HG03571 (cell line): ENCODE measurements around the gene GRM8.

Source experiments
- ATAC-seq: cut with Tn5 transposase; IDR thresholded peaks from one replicate; pipeline ENCODE4 v1.9.1; 2021; ENCODE audit not compliant: unreplicated experiment

Gene GRM8

GRCh38 chr7:127252778-127253280 lies at the start of gene GRM8:
GRM8 (minus strand) TSS chr7:127252941.
- no peak for ATAC-seq

- ATAC-seq, result no peak
These were observed 38.1 kb upstream of the GRM8 start for GRCh38 chr7:127290801-127291361.

- ATAC-seq, result no peak
These were observed 37.4 kb upstream of the GRM8 start for GRCh38 chr7:127290116-127290655.

GRCh38 chr7:127287133-127287532 lies 34.4 kb upstream of the GRM8 start:
- no peak for ATAC-seq

- no peak for ATAC-seq
These were observed 17.4 kb upstream of the GRM8 start for GRCh38 chr7:127270093-127270492.

GRCh38 chr7:127266047-127266446 lies 13.3 kb upstream of the GRM8 start:
- ATAC-seq, result no peak

GRCh38 chr7:127264219-127264618 lies 11.5 kb upstream of the GRM8 start:
- ATAC-seq, result no peak

- no peak for ATAC-seq
These were observed 5.4 kb upstream of the GRM8 start for GRCh38 chr7:127258111-127258510.

- ATAC-seq, result no peak
These were observed 4.3 kb upstream of the GRM8 start for GRCh38 chr7:127257086-127257485.

- ATAC-seq, result no peak
These were observed 3.4 kb upstream of the GRM8 start for GRCh38 chr7:127256041-127256725.

GRCh38 chr7:127254163-127254684 lies 1.5 kb upstream of the GRM8 start:
- ATAC-seq, result no peak

GRCh38 chr7:127253281-127254162 lies 781 bp upstream of the GRM8 start:
- ATAC-seq, result peak; percentile 81

- ATAC-seq, result no peak
These were observed 396 bp downstream of the GRM8 start for GRCh38 chr7:127252377-127252713.

- no peak for ATAC-seq
These were observed 1.0 kb downstream of the GRM8 start for GRCh38 chr7:127251465-127252376.

GRCh38 chr7:127251036-127251464 lies 1.7 kb downstream of the GRM8 start:
- no peak for ATAC-seq

GRCh38 chr7:127250312-127251035 lies 2.3 kb downstream of the GRM8 start:
- ATAC-seq, result no peak

GRCh38 chr7:127245607-127246006 lies 7.1 kb downstream of the GRM8 start:
- ATAC-seq, result no peak

- ATAC-seq, result no peak
These were observed 7.7 kb downstream of the GRM8 start for GRCh38 chr7:127245002-127245401.

GRCh38 chr7:127239814-127240213 lies 12.9 kb downstream of the GRM8 start:
- no peak for ATAC-seq

- ATAC-seq, result no peak
These were observed 19.1 kb downstream of the GRM8 start for GRCh38 chr7:127233630-127234029.
